Motor neuron (in vitro differentiated cells): ENCODE data around the gene ZSCAN29. TPM values are rescaled to one million over a fixed set of nuclear protein-coding genes. Genes with fewer than 3 reads are reported as not detected.

Experiments used
- ATAC-seq, 8 experiments: fragments of 200-7000 bp; cut with Tn5 transposase; replicated peaks in 6 of 8; 2 replicates each; pipeline ENCODE4 v1.8.0; 2021; ENCODE audit warnings: mild to moderate bottlenecking in 8 of 8, moderate library complexity in 8 of 8
- H3K27ac ChIP-seq, 2 donors: fragments of 250-450 bp; sonication (Bioruptor Pico); 2 replicates each; pipeline ENCODE4 v1.9.0; 2021; ENCODE audit warnings: antibody characterized with exemption in 2 of 2, mild to moderate bottlenecking in 2 of 2, moderate library complexity in 1 of 2
- H3K4me1 ChIP-seq, 2 donors: fragments of 250-450 bp; sonication (Bioruptor Pico); replicated peaks in 1 of 2; 2 replicates each; pipeline ENCODE4 v1.6.1; 2021; ENCODE audit warnings: antibody characterized with exemption in 2 of 2, mild to moderate bottlenecking in 2 of 2, moderate library complexity in 1 of 2
- H3K4me3 ChIP-seq, 5 donors: fragments of 250-450 bp; sonication (Bioruptor Pico); 2 replicates each; pipeline ENCODE4 v1.9.0; 2021; ENCODE audit warnings: antibody characterized with exemption in 5 of 5, mild to moderate bottlenecking in 5 of 5, moderate library complexity in 4 of 5
- WGBS, 10 experiments: fragments of 450-650 bp; shearing (Covaris generic); methylation state at CpG; one replicate each; pipeline ENCODE4 v1.0.0; 2022; 5-methylcytosine and 5-hydroxymethylcytosine counted together
- in situ Hi-C, 9 experiments: fragments of 400-800 bp; cut with MboI; loops; one replicate each; pipeline ENCODE4 v1.15.0; 2021; ENCODE audit warnings: low sequenced_read_pairs in 9 of 9, low pct_unique_long_range_greater_than_20kb in 2 of 9; ENCODE audit not compliant: unreplicated experiment in 9 of 9
- total RNA-seq, 8 experiments: library from RNA; unstranded; fragments of 300-600 nt; gene quantifications; 2 replicates each; pipeline versions ENCODE4 v1.2.3 to v1.2.4, GENCODE V29; 2022

ZSCAN29 gene
- total RNA-seq, 8 experiments from 2014 or later = 19.9 to 58.8 (median 24.2) TPM

DNA sequence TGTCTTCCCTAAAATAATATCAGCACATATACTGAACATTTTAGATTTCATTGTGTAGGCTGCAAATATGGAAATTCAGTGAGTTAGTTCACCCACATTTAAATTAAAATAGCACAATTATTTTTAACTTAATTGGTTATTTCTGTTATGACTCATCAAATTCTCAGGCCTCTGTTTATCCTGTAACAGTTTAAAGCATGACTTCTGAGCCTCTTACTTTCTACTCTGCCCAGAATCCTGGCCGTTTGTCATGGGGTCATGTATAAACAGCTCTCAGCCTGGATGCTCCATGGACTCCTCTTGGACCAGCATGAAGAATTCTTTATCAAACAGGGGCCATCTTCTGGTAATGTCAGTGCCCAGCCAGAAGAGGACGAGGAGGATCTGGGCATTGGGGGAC lies 12.2 kb upstream of the ZSCAN29 start:
- Histone ChIP-seq H3K27ac (no peak overlapping the region), H3K4me3 (no peak overlapping the region), H3K4me1 (no peaks in the 10 kb centered on the region)
- in situ Hi-C loops = no loop called here
- no peak for ATAC-seq
- 50 to 100% (median 83%) methylated on average over 1 to 2 of the region's 2 CpGs; no CpG with 5 or more reads in 4 of the 10 experiments for WGBS, 10 experiments

DNA sequence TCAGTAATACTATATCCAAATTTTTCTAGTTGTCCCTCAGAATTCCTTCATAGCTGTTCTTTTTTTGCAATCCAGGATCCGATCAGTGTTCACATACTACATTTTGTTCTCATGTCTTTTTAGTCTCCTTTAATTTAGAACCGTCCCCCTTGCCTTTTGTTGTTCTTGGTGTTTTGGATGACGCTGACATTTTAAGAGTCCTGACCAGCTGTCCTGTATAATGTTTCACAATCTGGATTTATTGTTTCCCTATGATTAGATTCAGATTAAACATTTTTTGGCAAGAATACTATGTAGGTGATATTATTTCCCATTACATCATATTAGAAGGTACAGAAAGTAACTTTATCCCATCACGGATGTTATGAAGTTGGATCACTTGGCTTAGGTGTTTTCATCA lies 11.5 kb upstream of the ZSCAN29 start:
- H3K4me1 ChIP-seq = no peaks in the 10 kb centered on the region
- H3K27ac ChIP-seq = no peak overlapping the region
- in situ Hi-C loops = no loop called here
- WGBS, 10 experiments = 70 to 100% (median 94%) methylated on average over 2 to 4 of the region's 4 CpGs; no CpG with 5 or more reads in 1 of the 10 experiments
- ATAC-seq = no peak
- H3K4me3 ChIP-seq = no peak overlapping the region

DNA sequence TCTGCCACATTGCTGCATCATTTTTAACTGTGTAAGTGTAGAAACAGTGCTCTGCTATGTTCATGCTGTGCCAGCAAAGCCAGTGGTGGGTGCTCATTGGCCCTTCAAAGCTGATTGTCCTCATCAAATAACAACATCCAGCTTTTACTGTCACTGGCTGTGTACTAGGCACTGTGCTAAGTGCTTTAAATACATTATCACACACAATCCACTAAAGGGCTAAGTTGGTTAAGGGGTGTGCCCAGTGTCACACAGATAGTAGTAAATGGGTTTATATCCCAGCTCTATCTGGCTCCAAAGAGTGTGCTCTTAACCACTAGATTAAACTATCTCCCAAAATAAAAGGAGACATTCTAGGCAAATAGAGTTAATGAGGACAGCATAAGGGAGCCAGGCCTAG lies 7.8 kb upstream of the ZSCAN29 start:
- in situ Hi-C loops = no loop called here
- Histone ChIP-seq H3K27ac (no peak overlapping the region), H3K4me3 (no peak overlapping the region), H3K4me1 (no peaks in the 10 kb centered on the region)
- ATAC-seq = no peak

DNA sequence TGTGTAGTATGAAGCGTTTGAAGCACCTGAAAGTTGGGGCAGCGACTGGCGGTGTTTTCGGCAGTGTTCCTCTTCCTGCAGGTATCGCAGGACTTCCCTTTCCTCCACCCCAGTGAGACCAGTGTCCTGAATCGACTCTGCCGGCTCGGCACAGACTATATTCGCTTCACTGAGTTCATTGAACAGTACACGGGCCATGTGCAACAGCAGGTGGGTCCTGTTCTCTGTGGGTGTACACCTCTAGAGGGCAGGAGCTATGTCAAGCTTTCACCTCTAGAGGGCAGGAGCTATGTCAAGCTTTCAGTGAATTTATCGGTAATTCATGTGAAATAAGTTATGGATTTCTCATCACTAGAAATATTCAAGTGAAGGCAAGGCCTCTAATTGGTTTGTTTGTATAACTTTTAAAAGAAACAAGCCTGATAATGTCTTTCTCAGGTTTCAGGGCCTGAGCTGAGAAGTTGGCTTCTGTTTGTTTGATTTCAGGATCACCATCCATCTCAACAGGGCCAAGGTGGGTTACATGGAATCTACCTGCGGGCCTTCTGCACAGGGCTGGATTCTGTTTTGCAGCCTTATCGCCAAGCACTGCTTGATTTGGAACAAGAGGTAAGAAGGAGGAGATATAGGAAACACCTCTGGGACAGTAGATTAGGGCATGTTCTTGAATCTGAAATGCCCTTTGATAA lies 5.3 kb upstream of the ZSCAN29 start:
- WGBS, 10 experiments = 55 to 100% (median 80%) methylated on average over 1 to 10 of the region's 13 CpGs; no CpG with 5 or more reads in 2 of the 10 experiments
- no peak overlapping the region for H3K27ac ChIP-seq
- H3K4me3 ChIP-seq = no peak overlapping the region
- in situ Hi-C loops = no loop called here
- peaks cover 2 to 9% of the 10 kb centered on the region in 2 donors for H3K4me1 ChIP-seq
- peak in 3 of 8 experiments; percentile 31 to 40 (median 39) for ATAC-seq

DNA sequence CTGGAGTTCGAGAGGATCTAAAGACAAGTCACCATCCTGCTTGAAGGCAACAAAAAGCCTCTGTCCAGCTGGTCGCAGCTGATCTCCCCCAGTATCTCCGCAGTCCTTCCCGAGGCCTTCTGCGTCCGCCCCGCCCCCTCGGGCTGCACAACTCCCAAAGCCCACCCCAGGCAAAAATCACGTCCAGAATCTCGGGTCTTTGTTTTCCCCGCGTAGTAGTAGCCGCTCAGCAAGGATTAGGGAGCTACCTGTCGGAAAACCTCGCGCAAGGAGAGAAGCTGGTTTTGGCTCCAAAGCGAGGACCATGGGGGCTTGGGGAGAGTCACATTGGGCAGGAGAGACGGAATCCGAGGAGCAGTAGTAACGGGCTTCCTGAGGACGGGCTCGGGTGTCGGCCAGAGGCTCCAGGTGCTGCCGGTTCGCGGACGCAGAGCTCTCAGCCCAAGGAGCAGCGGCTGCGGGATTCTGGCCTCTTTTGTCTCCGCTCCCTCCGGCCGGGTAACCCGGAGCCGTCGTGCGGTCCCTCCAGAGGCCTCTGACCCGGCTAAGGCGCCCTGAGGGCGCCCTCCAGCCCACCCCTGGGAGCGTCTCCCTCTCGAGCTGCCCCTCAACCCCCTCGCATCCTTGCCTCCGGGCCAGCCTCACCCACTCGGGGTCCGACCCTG lies 401 bp downstream of the ZSCAN29 start:
- in situ Hi-C loops = no loop called here
- H3K27ac ChIP-seq = peak overlapping the region; percentile 59 to 66
- peak; percentile 64 to 80 (median 70) for ATAC-seq

DNA sequence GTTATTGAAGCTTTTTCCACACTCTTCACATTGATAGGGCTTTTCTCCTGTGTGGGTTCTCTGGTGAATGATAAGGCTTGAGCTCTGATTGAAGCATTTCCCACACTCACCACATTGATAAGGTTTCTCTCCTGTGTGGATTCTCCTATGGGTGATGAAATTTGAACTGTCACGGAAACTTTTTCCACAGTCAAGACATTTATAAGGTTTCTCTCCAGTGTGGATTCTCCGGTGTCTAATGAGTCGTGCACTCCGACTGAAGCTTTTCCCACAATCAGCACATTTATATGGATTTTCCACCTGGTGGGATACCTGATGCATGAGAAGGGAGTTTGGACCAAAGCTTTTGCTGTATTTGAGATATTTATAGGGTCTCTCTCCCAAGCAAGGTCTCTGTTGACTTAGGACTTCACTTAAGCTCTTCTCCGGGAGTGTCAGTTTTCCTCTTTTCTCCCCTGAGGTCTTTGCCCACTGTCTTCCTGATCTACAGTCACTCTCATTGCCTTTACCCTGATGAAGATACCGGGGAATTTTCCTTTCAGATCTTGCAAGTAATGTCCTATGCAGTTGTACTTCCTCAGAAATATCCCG lies 9.4 kb downstream of the ZSCAN29 start:
- WGBS, 10 experiments = 87 to 100% (median 96%) methylated on average over 3 to 7 of the region's 7 CpGs; no CpG with 5 or more reads in 1 of the 10 experiments

More for the DNA sequence above, 401 bp downstream of the ZSCAN29 start:
- Histone ChIP-seq H3K4me1 (peaks cover 14 to 23% of the 10 kb centered on the region in 2 donors), H3K4me3 (peak overlapping the region; percentile 79 to 99 (median 95))
- WGBS, 10 experiments = 0 to 17% (median 0%) methylated on average over 1 to 9 of the region's 45 CpGs; no CpG with 5 or more reads in 5 of the 10 experiments

DNA sequence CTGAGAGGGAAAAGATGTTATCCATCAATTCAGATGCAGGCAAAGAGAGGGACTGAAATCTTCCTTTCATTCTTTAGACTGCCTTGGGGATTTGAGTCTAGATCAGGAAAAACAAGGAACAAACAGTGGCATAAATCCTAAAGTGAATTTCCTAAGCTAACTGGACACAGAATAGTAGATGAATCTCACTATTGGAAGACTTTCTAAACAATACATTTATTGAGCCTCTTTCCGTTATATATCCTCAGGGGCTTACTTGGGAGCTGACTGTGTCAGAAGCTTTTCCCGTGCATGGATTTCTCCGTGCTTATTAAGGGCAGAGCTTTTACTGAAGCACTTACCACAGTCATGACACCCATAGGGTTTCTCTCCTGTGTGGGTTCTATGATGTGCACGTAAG lies 10.0 kb downstream of the ZSCAN29 start:
- no peak for ATAC-seq
- no peak overlapping the region for H3K27ac ChIP-seq
- H3K4me3 ChIP-seq = no peak overlapping the region
- in situ Hi-C loops = no loop called here
- WGBS, 10 experiments = 67 to 100% (median 100%) methylated on average over 1 to 4 of the region's 4 CpGs; no CpG with 5 or more reads in 3 of the 10 experiments
- H3K4me1 ChIP-seq = no peaks in the 10 kb centered on the region

More for the DNA sequence above, 9.4 kb downstream of the ZSCAN29 start:
- in situ Hi-C loops = no loop called here
- H3K27ac ChIP-seq = no peak overlapping the region
- H3K4me1 ChIP-seq = no peaks in the 10 kb centered on the region
- H3K4me3 ChIP-seq = no peak overlapping the region
- no peak for ATAC-seq

DNA sequence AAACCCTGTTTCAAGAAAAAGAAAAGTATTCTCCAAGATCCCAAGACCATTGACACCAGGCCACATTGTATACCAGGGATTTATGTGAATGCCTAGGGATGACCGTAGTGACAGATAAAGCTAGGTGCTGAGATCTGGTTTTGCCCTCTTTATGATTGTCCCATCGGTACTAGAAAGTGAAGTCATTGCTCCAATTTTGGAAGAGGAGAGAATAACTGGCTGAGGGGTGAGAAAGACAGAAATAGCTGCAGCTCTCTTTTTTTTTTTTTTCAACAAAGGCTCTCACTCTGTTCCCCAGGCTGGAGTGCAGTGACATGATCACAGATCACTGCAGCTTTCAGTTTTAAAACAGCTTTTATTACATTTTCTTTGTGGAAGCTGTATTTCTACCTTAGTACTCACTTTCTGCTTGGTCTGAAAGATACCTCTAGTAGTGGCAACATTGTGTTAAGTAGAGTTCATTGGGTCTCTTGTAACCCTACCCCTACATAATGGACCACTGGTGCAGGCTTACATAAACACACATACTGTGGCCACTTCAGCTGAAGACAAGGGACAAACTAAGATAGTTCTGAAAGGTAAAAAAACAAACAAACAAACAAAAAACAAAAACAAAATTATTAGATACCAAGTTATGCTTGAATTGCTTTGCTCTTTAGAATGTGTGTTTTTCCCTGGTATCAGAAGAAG lies 18.0 kb downstream of the ZSCAN29 start:
- H3K4me1 ChIP-seq = no peaks in the 10 kb centered on the region
- in situ Hi-C loops = no loop called here
- no peak for ATAC-seq
- no peak overlapping the region for H3K27ac ChIP-seq
- no peak overlapping the region for H3K4me3 ChIP-seq
- 63 to 100% (median 100%) methylated on average over 1 to 2 of the region's 2 CpGs; no CpG with 5 or more reads in 3 of the 10 experiments for WGBS, 10 experiments

DNA sequence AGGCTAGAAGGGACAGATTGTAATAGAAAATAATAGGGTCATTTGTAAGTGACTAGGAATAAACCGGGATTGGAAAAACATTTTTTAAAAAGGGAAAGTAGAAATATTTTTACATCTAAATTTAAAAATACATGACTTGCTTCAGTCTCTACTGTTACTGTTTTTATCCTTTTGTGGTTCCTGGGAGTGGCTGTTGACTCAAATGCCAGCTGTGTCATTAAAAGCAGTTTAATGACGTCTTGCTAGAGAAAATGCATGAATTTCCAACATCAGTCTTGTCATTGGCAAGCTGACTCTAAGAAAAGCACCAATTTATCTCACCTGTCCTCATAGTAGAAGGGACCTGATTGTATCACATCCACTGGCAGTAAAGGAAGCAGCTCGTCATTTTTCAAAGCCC lies 23.7 kb downstream of the ZSCAN29 start:
- Histone ChIP-seq H3K27ac (no peak overlapping the region), H3K4me3 (no peak overlapping the region), H3K4me1 (no peaks in the 10 kb centered on the region)
- peak in 1 of 8 experiments; percentile 75 for ATAC-seq
- 50 to 100% (median 86%) methylated on average over 1 to 3 of the region's 3 CpGs for WGBS, 10 experiments
- in situ Hi-C loops = no loop called here

DNA sequence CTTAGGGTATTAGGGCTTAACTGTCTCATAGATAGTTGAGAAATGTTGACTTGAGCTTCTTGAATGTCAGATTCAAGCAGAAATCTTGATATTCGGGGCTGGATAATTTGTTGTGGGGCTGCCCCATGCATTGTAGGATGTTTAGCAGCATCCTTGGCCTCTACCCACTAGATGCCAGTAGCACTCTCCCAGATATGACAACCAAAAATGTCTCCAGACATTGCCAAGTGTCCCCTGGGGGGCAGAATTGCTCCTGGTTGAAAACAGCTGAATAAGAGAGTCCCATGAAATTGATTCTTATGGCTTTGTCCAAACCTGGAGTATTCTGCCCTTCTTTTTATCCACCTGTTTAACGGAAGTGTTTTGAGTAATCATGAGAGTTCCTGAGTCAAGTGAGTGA lies 24.5 kb downstream of the ZSCAN29 start:
- ATAC-seq = no peak
- H3K4me3 ChIP-seq = no peak overlapping the region
- H3K4me1 ChIP-seq = no peaks in the 10 kb centered on the region
- WGBS, 10 experiments = 43 to 100% (median 100%) methylated on average over 1 to 2 of the region's 2 CpGs; no CpG with 5 or more reads in 2 of the 10 experiments
- in situ Hi-C loops = no loop called here
- H3K27ac ChIP-seq = no peak overlapping the region

DNA sequence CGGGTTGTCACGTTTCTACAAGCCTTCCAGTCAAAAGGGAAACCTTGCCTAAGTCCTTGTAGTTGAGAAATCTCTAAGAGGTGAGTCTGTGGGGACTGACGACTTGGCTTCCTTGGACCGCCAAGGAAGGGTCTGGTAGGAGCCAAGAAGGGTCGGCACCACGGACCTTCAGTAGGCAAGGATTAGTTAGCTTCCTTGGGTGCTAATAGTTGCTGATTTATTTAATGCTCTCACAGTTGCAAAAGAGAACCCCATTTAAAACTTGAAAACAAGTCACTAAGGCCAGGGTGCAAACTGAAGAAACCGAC lies 40.1 kb downstream of the ZSCAN29 start:
- peak in 1 of 8 experiments; percentile 23 for ATAC-seq
- in situ Hi-C loops = no loop called here
- Histone ChIP-seq H3K4me1 (peaks cover 10 to 20% of the 10 kb centered on the region in 2 donors), H3K27ac (peak overlapping the region; percentile 93 to 96), H3K4me3 (peak overlapping the region; percentile 54 to 99 (median 90))
- WGBS, 10 experiments = 0 to 86% (median 5%) methylated on average over 1 to 7 of the region's 7 CpGs; no CpG with 5 or more reads in 1 of the 10 experiments

DNA sequence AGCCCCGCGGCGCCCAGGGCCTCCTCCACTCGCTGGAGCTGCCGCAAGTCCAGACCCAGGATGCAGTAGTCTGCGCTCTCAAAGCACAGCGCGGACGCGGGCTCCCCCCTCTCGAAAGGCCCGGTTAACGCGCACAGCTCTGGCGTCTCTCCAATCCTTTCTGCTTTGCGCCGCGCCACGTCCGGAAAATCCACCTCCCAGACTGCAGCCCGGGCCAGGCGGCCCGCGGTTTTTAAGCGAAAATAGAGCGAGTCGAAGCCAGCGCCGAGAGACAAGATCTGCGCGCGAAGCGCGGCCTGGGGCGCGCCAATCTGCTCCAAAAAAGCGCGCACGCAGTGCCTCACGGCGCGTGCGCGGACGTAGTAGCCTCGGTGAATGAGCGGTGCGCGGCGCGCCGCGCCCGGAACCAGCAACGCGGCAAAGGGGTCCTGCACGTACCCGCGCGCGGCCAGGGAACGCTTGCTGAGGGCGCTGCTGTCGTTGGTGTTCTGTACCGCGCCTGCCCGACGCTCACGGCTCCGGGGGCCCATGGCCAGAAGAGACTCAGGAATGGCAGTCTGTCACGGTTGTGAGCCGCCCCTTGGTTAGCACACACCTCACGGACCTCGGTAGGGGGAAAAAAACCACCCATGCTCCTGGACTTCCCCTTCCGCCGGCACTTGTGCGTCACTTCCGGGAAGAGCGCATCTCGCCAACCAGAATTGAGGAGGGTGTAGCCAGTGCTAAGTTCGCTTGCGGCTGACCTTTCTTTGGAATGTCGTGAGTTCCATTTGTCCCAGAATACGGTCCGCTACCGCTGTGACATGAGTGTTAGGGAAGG lies 40.7 kb downstream of the ZSCAN29 start, which contains the start of gene LCMT2:
Gene LCMT2, minus strand, starts transcription at position 614 of the 820 bp plus-strand sequence. Its CDS starts 84 bp downstream, at position 530.
- peaks cover 10 to 20% of the 10 kb centered on the region in 2 donors for H3K4me1 ChIP-seq
- 0 to 3% (median 0%) methylated on average over 4 to 29 of the region's 86 CpGs; no CpG with 5 or more reads in 3 of the 10 experiments for WGBS, 10 experiments
- peak within 1 kb of the TSS; percentile 54 to 99 (median 90) for H3K4me3 ChIP-seq
- peak; percentile 89 to 96 (median 96) for ATAC-seq
- in situ Hi-C loops = no loop called here
- H3K27ac ChIP-seq = peak within 1 kb of the TSS; percentile 93 to 96
